ENCODE data around the gene IGSF21. TPM values are rescaled to one million over a fixed set of nuclear protein-coding genes. Genes with fewer than 3 reads are reported as not detected.

The IGSF21 gene
- total RNA-seq, 4 donors from 2014 or later = not detected

GRCh38 chr1:18285538-18285924 lies 177.9 kb downstream of the IGSF21 start:
- Histone ChIP-seq H3K4me1 (no peaks in the 10 kb centered on the region), H3K27ac (no peak overlapping the region), H3K9me3 (no peaks in the 10 kb centered on the region), H3K4me3 (no peak overlapping the region), H3K27me3 (no peaks in the 10 kb centered on the region), H3K36me3 (no peaks in the 10 kb centered on the region)
- no peak for DNase-seq
- no peak for TF ChIP-seq POLR2A (IDR thresholded peaks at IDR 0.05)
- TF ChIP-seq CTCF (IDR thresholded peaks at IDR 0.05) = no peak

- no peak for DNase-seq
- Histone ChIP-seq H3K27me3 (no peaks in the 10 kb centered on the region), H3K4me3 (no peak overlapping the region), H3K27ac (no peak overlapping the region), H3K9me3 (no peaks in the 10 kb centered on the region), H3K4me1 (no peaks in the 10 kb centered on the region), H3K36me3 (no peaks in the 10 kb centered on the region)
- TF ChIP-seq CTCF (IDR thresholded peaks at IDR 0.05) (no peak), POLR2A (IDR thresholded peaks at IDR 0.05) (no peak)
These were observed 181.1 kb downstream of the IGSF21 start for GRCh38 chr1:18288722-18289121.

- TF ChIP-seq POLR2A (IDR thresholded peaks at IDR 0.05) (no peak), CTCF (IDR thresholded peaks at IDR 0.05) (no peak)
- H3K4me3 ChIP-seq = no peak overlapping the region
- DNase-seq = no peak
These were observed 182.0 kb downstream of the IGSF21 start for GRCh38 chr1:18289597-18289996.

GRCh38 chr1:18290740-18291412 lies 183.3 kb downstream of the IGSF21 start:
- Histone ChIP-seq H3K9me3 (no peaks in the 10 kb centered on the region), H3K4me3 (no peak overlapping the region), H3K4me1 (no peaks in the 10 kb centered on the region), H3K27ac (no peak overlapping the region), H3K36me3 (no peaks in the 10 kb centered on the region), H3K27me3 (no peaks in the 10 kb centered on the region)
- TF ChIP-seq POLR2A (IDR thresholded peaks at IDR 0.05) (no peak), CTCF (IDR thresholded peaks at IDR 0.05) (no peak)
- DNase-seq = no peak

More at GRCh38 chr1:18289597-18289996, 182.0 kb downstream of the IGSF21 start:
- Histone ChIP-seq H3K9me3 (no peaks in the 10 kb centered on the region), H3K36me3 (no peaks in the 10 kb centered on the region), H3K27ac (no peak overlapping the region), H3K4me1 (no peaks in the 10 kb centered on the region), H3K27me3 (no peaks in the 10 kb centered on the region)

GRCh38 chr1:18292531-18292930 lies 184.9 kb downstream of the IGSF21 start:
- H3K36me3 ChIP-seq = no peaks in the 10 kb centered on the region
- no peak overlapping the region for H3K27ac ChIP-seq
- no peaks in the 10 kb centered on the region for H3K9me3 ChIP-seq
- H3K4me1 ChIP-seq = no peaks in the 10 kb centered on the region
- H3K4me3 ChIP-seq = no peak overlapping the region
- no peaks in the 10 kb centered on the region for H3K27me3 ChIP-seq
- TF ChIP-seq CTCF (IDR thresholded peaks at IDR 0.05) (no peak), POLR2A (IDR thresholded peaks at IDR 0.05) (no peak)
- DNase-seq = no peak

- H3K27me3 ChIP-seq = no peaks in the 10 kb centered on the region
- H3K4me1 ChIP-seq = no peaks in the 10 kb centered on the region
- DNase-seq = no peak
- TF ChIP-seq CTCF (IDR thresholded peaks at IDR 0.05) (no peak), POLR2A (IDR thresholded peaks at IDR 0.05) (no peak)
- no peak overlapping the region for H3K27ac ChIP-seq
- H3K36me3 ChIP-seq = no peaks in the 10 kb centered on the region
- no peaks in the 10 kb centered on the region for H3K9me3 ChIP-seq
- H3K4me3 ChIP-seq = no peak overlapping the region
These were observed 185.7 kb downstream of the IGSF21 start for GRCh38 chr1:18293291-18293690.
